ENCODE data around the gene CEPT1.
"Not testable (repeated sequence)": the region's sequence is repeated elsewhere in the genome, so short reads cannot be mapped to it uniquely, and the experiment has no call there.

CEPT1 gene

GRCh38 chr1:111139956-111140679, at the start of gene CEPT1, which contains the start of gene DRAM2:
Gene CEPT1 (plus strand): TSS chr1:111140223. CDS start chr1:111147715, 7,492 bp downstream.
Gene DRAM2 (minus strand): TSS chr1:111140093. CDS start chr1:111131554, 8,539 bp downstream.
- DNase-seq, result peak; percentile 48 to 97 (median 86)

DNA sequence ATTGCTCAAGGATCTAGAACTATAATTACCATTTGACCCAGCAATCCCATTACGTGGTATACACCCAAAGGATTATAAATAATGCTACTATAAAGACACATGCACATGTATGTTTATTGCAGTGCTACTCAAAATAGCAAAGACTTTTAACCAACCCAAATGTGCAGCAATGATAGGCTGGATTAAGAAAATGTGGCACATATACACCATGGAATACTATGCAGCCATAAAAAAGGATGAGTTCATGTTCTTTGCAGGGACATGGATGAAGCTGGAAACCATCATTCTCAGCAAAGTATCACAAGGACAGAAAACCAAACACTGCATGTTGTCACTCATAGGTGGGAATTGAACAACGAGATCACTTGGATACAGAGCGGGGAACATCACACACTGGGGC, 44.6 kb upstream of the CEPT1 start:
- not testable (repeated sequence) for DNase-seq

DNA sequence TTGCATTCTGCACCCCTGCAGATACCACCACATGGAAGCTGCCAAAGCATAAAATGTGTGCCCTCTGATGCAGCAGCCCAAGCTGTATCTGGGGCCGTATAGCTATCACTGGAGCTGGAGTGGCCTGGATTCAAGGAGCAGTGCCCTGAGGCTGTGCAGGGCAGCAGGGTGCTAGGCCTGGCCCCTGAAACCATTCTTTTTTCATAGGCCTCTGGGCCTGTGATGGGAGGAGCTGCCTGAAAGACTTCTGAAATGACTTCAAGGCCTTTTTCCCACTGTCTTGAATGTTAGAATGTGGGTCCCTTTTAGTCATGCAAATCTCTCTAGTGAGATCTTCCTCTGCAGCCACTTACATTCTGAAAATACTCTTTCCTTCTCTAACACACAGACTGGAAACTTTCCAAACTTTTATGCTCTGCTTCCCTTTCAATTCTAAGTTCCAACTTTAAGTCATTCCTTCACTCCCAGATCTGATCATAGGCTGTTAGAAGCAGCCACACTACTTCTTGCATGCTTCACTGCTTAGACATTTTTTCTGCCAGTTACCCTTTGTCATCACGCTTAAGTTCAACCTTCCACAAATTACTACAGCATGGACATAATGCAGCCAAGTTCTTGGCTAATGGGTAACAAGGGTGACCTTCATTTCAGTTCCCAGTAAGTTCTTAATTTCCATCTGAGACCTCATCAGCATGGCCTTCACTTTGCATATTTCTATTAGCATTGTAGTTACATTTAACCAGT, 42.5 kb upstream of the CEPT1 start:
- no peak for DNase-seq

GRCh38 chr1:111099289-111099688, 40.7 kb upstream of the CEPT1 start:
- no peak for DNase-seq

DNA sequence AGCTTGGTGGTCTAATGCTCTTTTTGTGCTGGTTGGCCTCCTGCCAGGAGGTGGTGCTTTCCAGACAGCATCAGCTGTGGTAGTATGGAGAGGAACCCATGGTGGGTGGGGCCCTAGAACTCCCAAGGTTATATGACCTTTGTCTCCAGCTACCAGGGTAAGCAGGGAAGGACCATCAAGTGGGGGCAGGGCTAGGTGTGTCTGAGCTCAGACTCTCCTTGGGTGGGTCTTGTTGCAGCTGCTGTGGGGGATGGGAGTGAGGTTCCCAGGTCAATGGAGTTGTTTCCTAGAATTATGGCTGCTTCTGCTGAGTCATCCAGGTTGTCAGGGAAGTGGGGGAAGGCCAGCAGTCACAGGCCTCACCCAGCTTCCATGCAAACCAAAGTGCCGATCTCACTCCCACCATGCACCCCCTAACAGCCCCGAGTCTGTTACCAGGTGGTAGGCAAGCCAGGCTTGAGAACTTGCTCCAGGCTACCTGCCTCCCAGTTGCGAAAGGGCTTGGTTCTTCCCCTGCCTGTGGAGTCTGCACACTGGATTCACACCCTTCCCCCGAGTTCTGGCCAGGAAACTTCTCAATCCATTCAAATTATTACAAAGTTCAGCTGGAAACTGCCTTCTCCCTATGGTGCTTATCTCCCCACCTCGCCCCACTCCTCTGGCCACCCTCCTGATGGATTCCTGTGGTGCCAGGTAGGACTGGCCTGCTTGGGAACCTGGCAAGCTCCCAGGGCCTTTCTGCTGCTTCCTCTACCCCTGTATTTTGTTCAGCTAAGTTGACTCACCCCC, 38.0 kb upstream of the CEPT1 start:
- DNase-seq, result no peak

- no peak for DNase-seq
Measured at GRCh38 chr1:111104981-111105380, 35.0 kb upstream of the CEPT1 start.

GRCh38 chr1:111110197-111110899, 29.7 kb upstream of the CEPT1 start:
- no peak for DNase-seq

- DNase-seq, result no peak
Measured at GRCh38 chr1:111116496-111116895, 23.5 kb upstream of the CEPT1 start.

DNA sequence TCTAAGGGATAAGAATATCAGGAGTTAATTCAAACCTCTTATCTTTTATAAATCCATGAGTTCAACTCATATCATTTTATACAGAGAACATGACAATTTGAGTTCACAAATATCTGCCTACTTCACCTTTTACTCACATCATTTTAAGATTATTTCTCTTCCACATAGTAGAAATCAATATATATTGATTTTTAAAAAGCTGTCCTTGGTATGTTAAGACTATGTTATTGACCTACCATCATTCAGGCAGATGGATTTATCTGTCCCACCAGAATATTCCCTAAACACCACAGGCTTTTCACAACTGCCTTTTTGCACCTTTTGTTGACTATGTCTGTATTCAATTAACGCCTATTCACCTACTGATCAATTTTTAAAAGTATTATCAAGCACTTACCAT, 13.7 kb upstream of the CEPT1 start:
- no peak for DNase-seq

DNA sequence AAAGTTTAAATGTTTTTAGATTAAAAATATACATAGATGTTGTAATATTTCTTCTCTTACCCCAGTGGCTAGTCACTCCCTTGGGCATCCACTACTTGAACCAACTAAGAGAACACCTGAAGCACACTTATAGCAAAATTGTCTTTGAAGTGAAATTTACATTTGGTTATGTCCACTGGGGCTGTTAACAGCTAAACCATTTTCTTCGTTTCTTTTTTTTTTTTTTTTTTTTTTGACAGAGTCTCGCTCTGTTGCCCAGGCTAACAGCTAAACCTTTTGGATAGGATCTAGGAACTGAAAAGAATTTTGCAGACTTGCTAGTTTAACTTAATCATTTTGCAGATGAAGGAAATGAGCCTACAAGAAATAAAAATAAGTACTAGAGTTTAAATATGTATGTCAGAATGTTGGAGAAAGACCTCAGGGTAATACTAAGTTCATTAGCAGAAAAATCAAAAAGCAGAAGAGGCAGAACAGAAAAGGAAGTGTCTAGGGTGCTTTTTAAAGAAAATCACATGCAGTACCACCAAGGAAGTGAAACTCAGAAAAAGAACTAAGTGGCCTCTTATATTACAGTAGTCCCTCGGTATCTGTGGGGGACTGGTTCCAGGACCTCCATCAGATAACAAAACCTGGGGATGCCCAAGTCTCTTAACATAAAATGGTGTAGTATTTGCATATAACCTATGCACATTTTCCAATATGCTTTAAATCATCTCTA, 11.9 kb upstream of the CEPT1 start:
- no peak for DNase-seq

DNA sequence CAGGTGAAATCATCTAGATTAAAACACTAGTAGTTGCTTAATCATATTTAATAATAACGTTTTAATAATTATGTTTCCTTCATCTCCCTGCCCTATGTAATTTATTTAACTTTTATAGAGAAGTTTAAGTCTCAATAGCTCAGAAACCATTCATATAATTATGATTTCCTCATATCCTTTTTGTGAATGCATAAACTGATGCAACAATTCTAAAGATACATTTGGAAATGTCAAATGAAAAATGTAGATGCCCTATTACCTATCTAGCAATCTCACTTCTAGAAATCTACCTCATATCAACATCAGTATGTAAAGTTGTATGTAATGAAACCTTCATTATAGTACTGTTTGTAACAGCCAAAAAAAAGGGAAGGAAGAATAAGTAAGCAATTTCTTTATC, 10.6 kb upstream of the CEPT1 start:
- no peak for DNase-seq

GRCh38 chr1:111131693-111132092, 8.3 kb upstream of the CEPT1 start:
- no peak for DNase-seq

DNA sequence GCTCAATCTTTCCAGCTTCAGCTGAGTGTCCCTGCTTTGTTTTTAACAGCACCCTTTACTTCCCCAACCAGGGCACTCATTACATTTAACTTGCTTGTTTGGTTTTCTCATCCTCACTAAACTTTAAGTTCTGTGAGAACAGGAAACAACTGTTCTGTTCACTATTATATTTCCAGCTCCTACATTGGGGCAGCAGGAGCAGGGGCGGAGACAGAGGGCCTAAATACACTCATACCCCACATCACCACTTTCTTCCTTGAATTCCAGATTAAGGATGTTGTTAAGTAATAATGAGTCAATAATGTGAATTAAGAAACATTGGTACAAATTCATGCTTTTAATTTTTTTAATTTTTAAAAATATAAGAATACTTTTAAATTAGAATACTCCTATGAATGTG, 6.2 kb upstream of the CEPT1 start:
- no peak for DNase-seq

GRCh38 chr1:111139324-111139955, 583 bp upstream of the CEPT1 start:
- DNase-seq, result peak in 37 of 56 donors; percentile 11 to 77 (median 51)

GRCh38 chr1:111140680-111140967, 601 bp downstream of the CEPT1 start:
- no peak for DNase-seq

DNA sequence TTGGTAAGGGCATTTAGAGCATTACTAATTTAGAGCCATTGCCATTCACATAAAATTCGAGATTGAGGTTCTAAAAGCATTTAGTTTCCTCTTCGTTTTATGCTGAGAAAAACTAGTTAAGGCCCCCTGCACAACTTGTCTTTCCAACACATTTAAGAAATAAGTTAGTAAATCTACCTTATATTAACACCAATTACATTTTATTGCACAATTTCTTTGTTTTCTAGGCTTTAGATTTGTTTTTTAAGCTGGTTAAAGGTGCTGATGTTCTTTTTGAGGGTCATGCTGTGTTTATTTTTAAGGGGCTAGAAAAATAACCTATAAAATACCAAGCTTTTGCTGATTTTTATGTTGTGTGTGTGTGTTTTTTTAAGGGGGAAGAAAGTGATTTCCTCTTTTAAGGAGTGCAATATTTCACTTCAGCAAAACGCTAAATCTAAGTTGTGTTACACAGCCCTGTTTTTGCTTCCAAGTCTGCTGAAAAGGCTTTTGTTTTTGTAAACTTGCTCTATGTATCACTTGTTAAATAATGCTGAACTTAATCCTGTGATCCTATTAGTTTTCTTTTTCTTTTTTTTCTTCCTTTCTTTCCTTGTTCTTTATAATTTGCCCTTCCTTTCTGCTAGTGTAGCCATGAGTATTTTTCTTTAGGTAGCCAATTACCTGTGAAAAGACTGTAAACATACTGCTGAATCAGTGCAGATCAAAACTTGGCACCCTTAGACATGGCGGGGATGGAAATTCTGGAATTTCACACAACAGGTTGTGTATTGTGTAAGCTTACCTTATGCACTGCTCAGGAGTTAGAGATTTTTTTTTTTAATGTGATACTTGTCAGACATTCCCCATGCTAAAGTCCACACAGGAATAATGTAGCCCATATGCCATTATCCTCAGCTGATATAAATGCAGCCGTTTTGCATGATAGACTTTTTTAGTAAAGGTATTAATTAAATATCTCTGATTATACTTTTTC, 1.5 kb downstream of the CEPT1 start:
- DNase-seq, result no peak

DNA sequence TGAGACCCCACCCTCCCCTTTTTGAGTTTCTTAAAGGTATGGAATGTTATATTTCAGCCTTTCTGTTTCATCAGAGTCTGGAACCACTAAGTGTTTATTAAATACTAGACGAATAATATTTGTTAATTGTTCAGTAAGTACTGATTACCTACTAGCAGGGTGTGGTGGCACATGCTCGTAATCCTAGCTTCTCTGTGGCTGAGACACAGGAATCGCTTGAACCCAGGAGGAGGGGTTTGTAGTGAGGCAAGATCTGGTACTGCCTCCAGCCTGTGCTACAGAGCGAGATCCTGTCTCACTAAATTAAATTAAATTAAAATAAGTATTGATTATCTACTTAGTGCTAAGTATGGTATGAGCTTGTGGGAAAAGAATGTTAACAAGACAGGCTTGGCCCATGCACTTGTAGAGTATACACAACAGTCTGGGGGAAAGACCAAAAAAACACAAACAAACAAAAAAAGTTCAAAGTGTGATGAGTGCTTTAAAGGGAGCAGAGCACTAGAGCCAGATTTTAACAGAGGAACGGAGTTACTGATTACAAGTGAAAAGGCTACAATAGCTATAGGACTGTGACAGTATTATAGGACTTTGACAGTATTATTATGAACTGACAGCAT, 2.4 kb downstream of the CEPT1 start:
- DNase-seq, result no peak

DNA sequence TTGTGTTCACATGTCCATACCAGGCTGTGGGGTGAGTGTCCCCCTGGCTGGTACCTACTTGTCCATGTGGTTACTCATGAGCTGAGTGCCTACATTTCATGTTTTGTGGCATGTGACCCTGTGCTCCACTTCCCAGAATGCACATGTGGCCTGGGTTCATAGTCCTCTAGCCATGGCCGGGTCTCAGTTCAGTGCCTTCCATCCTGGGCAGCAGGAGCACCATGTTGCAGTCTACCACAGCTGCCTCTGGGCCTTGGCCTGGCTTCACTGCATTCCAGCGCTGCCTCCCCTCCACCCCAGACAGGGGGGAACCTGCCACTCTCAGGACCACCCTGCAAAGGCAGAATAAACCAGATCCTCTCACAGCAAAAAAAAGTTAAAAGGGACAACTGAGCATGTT, 5.5 kb downstream of the CEPT1 start:
- no peak for DNase-seq
